A549 (cell line): ENCODE data around the gene SATB2. TPM values are rescaled to one million over a fixed set of nuclear protein-coding genes. Genes with fewer than 3 reads are reported as not detected.
A peak's percentile ranks its signal among the peaks of the same experiment; 100 is the strongest.

Experiments used
- ATAC-seq, 2 experiments: fragments of 200-7000 bp in 1 of 2; fragments of >200 bp in 1 of 2; cut with Nextera tagmentation in 1 of 2; cut with Tn5 transposase in 1 of 2; 3 replicates each; pipeline versions ENCODE4 v1.8.0 to v1.9.1; 2018 to 2020; ENCODE audit warnings: mild to moderate bottlenecking in 1 of 2, moderate library complexity in 1 of 2
- CTCF ChIA-PET: fragments of 300-600 bp; sonication (Branson Sonifier 250); formaldehyde crosslinking; extraction: SDS; loops from one replicate; lab custom pipeline; 2021; ENCODE audit warnings: antibody characterized with exemption, inconsistent platforms; lab: Yijun Ruan, JAX
- POLR2A ChIA-PET: fragments of 350-600 bp; formaldehyde crosslinking; extraction: SDS; loops from one replicate; lab custom pipeline; 2021; ENCODE audit warnings: antibody characterized with exemption, inconsistent platforms; lab: Yijun Ruan, JAX
- DNase-seq, 2 experiments: peaks; one replicate each; pipeline versions ENCODE4 v3.0.0 to v3.0.0-alpha.2; 2011 to 2016; ENCODE audit warnings: low read depth in 1 of 2, low spot score in 1 of 2
- FAIRE-seq: peaks from 2 replicates; lab custom pipeline; 2011; peaks lifted over from hg19 to GRCh38; lab: Jason Lieb, UNC
- H3K27ac ChIP-seq, 2 experiments: fragments of >200 bp; sonication (Bioruptor Twin); formaldehyde crosslinking; 3 replicates each; pipeline ENCODE4 v1.5.1; 2016 to 2017
- H3K4me1 ChIP-seq: fragments of >200 bp; sonication (Bioruptor Twin); formaldehyde crosslinking; 3 replicates; pipeline ENCODE4 v1.6.1; 2016
- H3K4me2 ChIP-seq: fragments of >200 bp; sonication (Bioruptor Twin); formaldehyde crosslinking; 3 replicates; pipeline ENCODE4 v1.6.1; 2016
- H3K4me3 ChIP-seq: fragments of >200 bp; sonication (Bioruptor Twin); formaldehyde crosslinking; 3 replicates; pipeline ENCODE4 v1.5.1; 2016
- H3K9me3 ChIP-seq: fragments of >200 bp; sonication (Bioruptor Twin); formaldehyde crosslinking; 3 replicates; pipeline ENCODE4 v1.6.1; 2016
- BCL3 ChIP-seq: fragments of >200 bp; sonication (Bioruptor Twin); formaldehyde crosslinking; IDR thresholded peaks from 3 replicates; pipeline ENCODE4 v1.6.1; 2016
- CBX2 ChIP-seq: fragments of 200-600 bp; sonication (generic); IDR thresholded peaks from 2 replicates; pipeline ENCODE4 v1.6.1; 2016; ENCODE audit warnings: low read depth, mild to moderate bottlenecking, borderline replicate concordance
- CHD2 ChIP-seq: fragments of 150-350 bp; IDR thresholded peaks from 2 replicates; pipeline ENCODE4 v1.6.1; 2014; ENCODE audit warnings: low read length; ENCODE audit not compliant: partially characterized antibody
- EHF ChIP-seq: fragments of 250-450 bp; sonication (Bioruptor Pico); IDR thresholded peaks from 2 replicates; pipeline ENCODE4 v1.5.0; 2020; ENCODE audit warnings: mild to moderate bottlenecking
- EP300 ChIP-seq, 2 experiments: fragments of >200 bp; sonication (Bioruptor Twin); formaldehyde crosslinking; IDR thresholded peaks; 2 replicates in 1 of 2; 3 replicates in 1 of 2; pipeline ENCODE4 v1.6.1; 2016 to 2017
- ESRRA ChIP-seq: fragments of 150-350 bp; IDR thresholded peaks from 2 replicates; pipeline ENCODE4 v1.6.1; 2014; ENCODE audit warnings: mild to moderate bottlenecking, low read length, borderline replicate concordance
- FOSL2 ChIP-seq, 2 experiments: fragments of 450-650 bp in 1 of 2; fragments of >200 bp in 1 of 2; sonication (Bioruptor Twin) in 1 of 2; formaldehyde crosslinking; IDR thresholded peaks; 2 replicates each; pipeline versions ENCODE4 v1.5.0 to v1.6.1; 2016 to 2020; ENCODE audit warnings: mild to moderate bottlenecking in 1 of 2, moderate library complexity in 1 of 2
- FOXS1 ChIP-seq: fragments of 250-450 bp; sonication (Bioruptor Pico); IDR thresholded peaks from 2 replicates; pipeline ENCODE4 v1.5.0; 2020; ENCODE audit warnings: mild to moderate bottlenecking, moderate library complexity
- HEYL ChIP-seq: fragments of 250-450 bp; sonication (Bioruptor Pico); IDR thresholded peaks from 2 replicates; pipeline ENCODE4 v1.8.0; 2021; ENCODE audit warnings: mild to moderate bottlenecking, moderate library complexity
- HMGXB4 ChIP-seq: fragments of 250-450 bp; sonication (Bioruptor Pico); IDR thresholded peaks from 2 replicates; pipeline ENCODE4 v1.5.0; 2021; ENCODE audit warnings: mild to moderate bottlenecking, moderate library complexity, borderline replicate concordance
- HOXA7 ChIP-seq: fragments of 250-450 bp; sonication (Bioruptor Pico); IDR thresholded peaks from 2 replicates; pipeline ENCODE4 v1.5.0; 2020; ENCODE audit warnings: mild to moderate bottlenecking, moderate library complexity
- KDM5A ChIP-seq: fragments of 200-600 bp; sonication (generic); IDR thresholded peaks from 2 replicates; pipeline ENCODE4 v1.6.1; 2016; ENCODE audit warnings: antibody characterized with exemption, mild to moderate bottlenecking
- MAFK ChIP-seq: fragments of 450-650 bp; IDR thresholded peaks from 2 replicates; pipeline ENCODE4 v1.6.1; 2014; ENCODE audit not compliant: partially characterized antibody
- PBX3 ChIP-seq: IDR thresholded peaks from 2 replicates; pipeline ENCODE4 v1.6.1; 2012
- PHF8 ChIP-seq: fragments of 200-600 bp; sonication (generic); IDR thresholded peaks from 2 replicates; pipeline ENCODE4 v1.6.1; 2016; ENCODE audit warnings: low read depth, mild to moderate bottlenecking, antibody characterized with exemption, moderate library complexity, borderline replicate concordance
- ZC3H11A ChIP-seq: fragments of 450-650 bp; IDR thresholded peaks from 2 replicates; pipeline ENCODE4 v1.6.1; 2014; ENCODE audit warnings: antibody characterized with exemption, mild to moderate bottlenecking
- ZSCAN20 ChIP-seq: fragments of 250-450 bp; sonication (Bioruptor Pico); IDR thresholded peaks from 2 replicates; pipeline ENCODE4 v1.8.0; 2022; ENCODE audit warnings: mild to moderate bottlenecking, moderate library complexity
- WGBS: methylation state at CpG from one replicate; pipeline ENCODE4 v1.1.6; 2017; ENCODE audit errors: missing lambda C conversion rate; 5-methylcytosine and 5-hydroxymethylcytosine counted together
- polyA plus RNA-seq, 4 experiments: library from polyadenylated mRNA; depleted of rRNA in 3 of 4; stranded (reverse); fragments of >200 nt; fragmentation: RNase III in 1 of 4; extraction: RNeasy Plus Mini Kit Qiagen cat#74134 plus additional on column Dnase treatment in 1 of 4; gene quantifications; 2 replicates in 3 of 4; 3 replicates in 1 of 4; pipeline ENCODE4 v1.2.3, GENCODE V29; 2011 to 2017

Gene SATB2
- polyA plus RNA-seq, 2 of the 4 experiments (the other 2 are of a cell fraction): 1.9 to 3.4 TPM

GRCh38 chr2:199288424-199288823 is 169.3 kb downstream of the SATB2 start:
- POLR2A ChIA-PET: no interaction called here
- Histone ChIP-seq H3K4me3 (no peak overlapping the region), H3K4me1 (peaks cover 4% of the 10 kb centered on the region; the same call in 1 of the 3 replicates), H3K9me3 (no peaks in the 10 kb centered on the region), H3K27ac (no peak overlapping the region), H3K4me2 (no peak overlapping the region)
- DNase-seq: no peak
- TF ChIP-seq PBX3 (no peak), MAFK (peak; percentile 76)
- no peak for FAIRE-seq
- CTCF ChIA-PET: interaction anchor here (0.6 kb wide), 1 partner anchor 315 kb away, joined by 3 read pairs; no protein-coding TSS in a partner anchor
- no peak for ATAC-seq

- no peak overlapping the region for H3K4me3 ChIP-seq
- ChIA-PET POLR2A (no interaction called here), CTCF (no interaction called here)
- H3K4me1 ChIP-seq: no peaks in the 10 kb centered on the region
- ATAC-seq (no peak), DNase-seq (no peak), FAIRE-seq (no peak)
- TF ChIP-seq HMGXB4: no peak
- no peak for TF ChIP-seq EHF (CRISPR knock-in tag)
- no peak for TF ChIP-seq KDM5A
- TF ChIP-seq ZC3H11A: no peak
- TF ChIP-seq EP300 (IDR thresholded peaks at IDR 0.05): no peak
- TF ChIP-seq CBX2: no peak
- no peak for TF ChIP-seq CHD2
- TF ChIP-seq FOXS1: no peak
- TF ChIP-seq MAFK: no peak
- H3K9me3 ChIP-seq: no peaks in the 10 kb centered on the region
- no peak overlapping the region for H3K4me2 ChIP-seq
- H3K27ac ChIP-seq: no peak overlapping the region
- 55% methylated on average over 3 of the region's 3 CpGs for WGBS
These were observed 175.4 kb downstream of the SATB2 start for GRCh38 chr2:199282309-199282708.

GRCh38 chr2:199279146-199279545 is 178.6 kb downstream of the SATB2 start:
- TF ChIP-seq ZSCAN20 (CRISPR knock-in tag) (no peak), BCL3 (no peak), FOSL2 (IDR thresholded peaks at IDR 0.05) (no peak), FOSL2 (CRISPR knock-in tag; IDR thresholded peaks at IDR 0.05) (no peak), PHF8 (no peak), PBX3 (no peak), ESRRA (no peak), HOXA7 (no peak), CBX2 (no peak), HEYL (no peak)
- Histone ChIP-seq H3K4me2 (no peak overlapping the region), H3K9me3 (no peaks in the 10 kb centered on the region), H3K27ac (no peak overlapping the region), H3K4me3 (no peak overlapping the region), H3K4me1 (no peaks in the 10 kb centered on the region)
- no peak for ATAC-seq
- DNase-seq: no peak
- ChIA-PET CTCF (no interaction called here), POLR2A (no interaction called here)
- FAIRE-seq: no peak
